NCI-H2227 (cell line): ENCODE measurements around the gene GP5.

Experiments
- DNase-seq: peaks from one replicate; lab custom pipeline; 2025; ENCODE audit not compliant: unreplicated experiment; lab: John Stamatoyannopoulos, UW

GP5 gene

GRCh38 chr3:194351080-194351672, 47.9 kb downstream of the GP5 start, which contains the start of gene CPN2:
TSS of gene CPN2 (minus strand) at chr3:194351328. CDS start at chr3:194342702, 8,626 bp downstream.
- DNase-seq, result no peak

DNA sequence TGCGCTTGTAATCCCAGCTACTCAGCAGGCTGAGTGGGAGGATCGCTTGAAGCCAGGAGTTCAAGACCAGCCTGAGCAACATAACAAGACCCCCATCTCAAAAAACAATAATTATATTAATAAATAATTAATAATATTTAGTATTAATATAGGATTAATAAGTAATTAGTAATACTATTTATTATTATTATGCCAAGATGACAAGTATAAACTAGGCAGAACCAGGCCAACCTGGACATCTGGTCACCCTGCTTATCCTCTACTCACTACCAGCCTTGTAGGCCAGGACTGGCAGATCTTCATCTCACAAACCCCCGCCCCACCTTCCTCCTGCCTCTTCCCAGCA, 48.4 kb downstream of the GP5 start:
- no peak for DNase-seq

DNA sequence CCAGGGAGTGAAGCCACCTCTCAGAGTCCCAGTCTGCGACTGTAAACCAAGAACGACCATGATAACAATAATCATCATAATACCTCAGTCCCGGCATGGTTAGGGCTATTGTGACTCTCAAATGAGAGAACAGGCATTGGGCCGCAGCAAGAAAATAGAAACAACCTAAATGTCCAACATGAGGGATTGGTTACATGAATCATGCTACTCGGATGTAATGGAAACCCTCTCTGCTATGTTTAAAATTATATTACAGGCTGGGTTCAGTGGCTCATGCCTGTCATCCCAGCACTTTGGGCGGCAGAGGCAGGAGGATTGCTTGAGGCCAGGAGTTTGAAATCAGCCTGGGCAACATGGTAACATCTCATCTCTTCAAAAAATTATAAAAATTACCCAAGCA, 50.7 kb downstream of the GP5 start:
- no peak for DNase-seq

- DNase-seq, result no peak
Observed at GRCh38 chr3:194346621-194347020, 52.4 kb downstream of the GP5 start.

GRCh38 chr3:194346035-194346434, 53.0 kb downstream of the GP5 start:
- DNase-seq, result no peak
